Measurements from ENCODE around the gene HAUS8. TPM values are rescaled to one million over a fixed set of nuclear protein-coding genes. Genes with fewer than 3 reads are reported as not detected.
A peak's percentile ranks its signal among the peaks of the same experiment; 100 is the strongest.

Gene HAUS8, protein sequence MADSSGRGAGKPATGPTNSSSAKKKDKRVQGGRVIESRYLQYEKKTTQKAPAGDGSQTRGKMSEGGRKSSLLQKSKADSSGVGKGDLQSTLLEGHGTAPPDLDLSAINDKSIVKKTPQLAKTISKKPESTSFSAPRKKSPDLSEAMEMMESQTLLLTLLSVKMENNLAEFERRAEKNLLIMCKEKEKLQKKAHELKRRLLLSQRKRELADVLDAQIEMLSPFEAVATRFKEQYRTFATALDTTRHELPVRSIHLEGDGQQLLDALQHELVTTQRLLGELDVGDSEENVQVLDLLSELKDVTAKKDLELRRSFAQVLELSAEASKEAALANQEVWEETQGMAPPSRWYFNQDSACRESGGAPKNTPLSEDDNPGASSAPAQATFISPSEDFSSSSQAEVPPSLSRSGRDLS
- 1 to 10 TPM; 3.3 to 7.0 (median 5.7) TPM for total RNA-seq

DNA sequence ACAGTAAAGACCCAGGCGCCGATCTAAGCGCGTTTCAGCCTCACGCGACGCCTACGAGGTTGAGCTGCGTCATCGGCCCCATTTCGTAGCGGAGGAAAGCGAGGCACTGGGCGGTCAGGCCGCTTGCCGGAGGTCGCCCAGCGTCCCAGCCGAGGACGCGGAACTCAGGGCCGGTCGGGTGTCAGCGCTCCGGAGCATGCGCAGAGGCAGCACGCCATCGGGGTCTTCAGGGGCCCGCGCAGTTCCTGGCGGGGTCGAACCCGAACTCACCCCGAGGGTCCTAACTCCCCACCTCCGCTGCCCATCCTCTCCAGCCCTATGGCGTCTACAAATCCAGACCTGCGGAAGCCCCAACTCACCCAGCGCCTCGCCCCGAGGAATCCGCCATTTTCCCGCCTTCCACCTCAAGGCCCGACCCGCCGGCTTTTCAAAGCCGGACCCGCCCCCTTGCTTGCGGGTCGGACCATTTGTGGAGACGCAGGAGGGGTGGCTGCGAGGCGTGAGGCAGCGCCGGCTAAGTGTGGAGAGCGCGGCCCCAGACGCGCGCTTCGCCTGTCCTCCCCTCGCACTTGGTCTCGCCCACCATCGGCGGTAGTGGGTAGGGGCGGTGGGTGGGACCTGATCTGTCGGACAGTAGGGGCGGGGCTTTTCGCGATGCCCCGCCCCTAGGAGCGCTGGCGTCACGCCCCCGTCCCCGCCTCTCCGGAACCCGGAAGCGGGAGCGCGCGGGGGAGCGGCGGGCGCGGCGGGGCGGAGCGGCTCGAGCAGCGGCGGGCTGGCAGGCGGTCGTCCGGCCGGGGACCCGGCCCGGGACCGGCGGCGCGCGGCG lies at the start of gene HAUS8, which contains the start of gene MYO9B:
TSS of gene HAUS8 (minus strand) at position 418 of the 829 bp plus-strand sequence. CDS start at position 388, 30 bp downstream.
TSS of gene MYO9B (plus strand) at position 743 of the 829 bp plus-strand sequence. CDS start 25,941 bp downstream, outside the sequence.
- peak; percentile 98 to 100 for DNase-seq (ENCODE audit: low spot score in 2 of 2)
- intact Hi-C loops (cut with DNase I; ENCODE audit: low total_unique reads), result no loop called here
- 0% methylated on average over 28 to 87 of the region's 103 CpGs for WGBS, 2 donors
- TF ChIP-seq POLR2A (IDR thresholded peaks at IDR 0.05) (peak in 1 of 2 donors; percentile 8), CTCF (IDR thresholded peaks at IDR 0.05) (peak in 1 of 3 donors; percentile 12)
- H3K4me3 ChIP-seq (ENCODE audit: low read depth, poor library complexity, severe bottlenecking), result peak within 1 kb of the TSS; percentile 80

- no peak for DNase-seq (ENCODE audit: low spot score in 2 of 2)
- intact Hi-C loops (cut with DNase I; ENCODE audit: low total_unique reads), result no loop called here
- no peak for TF ChIP-seq CTCF (IDR thresholded peaks at IDR 0.05)
- no peak for TF ChIP-seq POLR2A (IDR thresholded peaks at IDR 0.05)
- WGBS, 2 donors, result 87 to 100% methylated on average over 1 of the region's 1 CpG
- H3K4me3 ChIP-seq (ENCODE audit: low read depth, poor library complexity, severe bottlenecking), result no peak overlapping the region
Measured at GRCh38 chr19:17124025-17124424, 48.8 kb upstream of the HAUS8 start.

- TF ChIP-seq CTCF (IDR thresholded peaks at IDR 0.05) (no peak), POLR2A (IDR thresholded peaks at IDR 0.05) (no peak)
- no peak for DNase-seq (ENCODE audit: low spot score in 2 of 2)
- intact Hi-C loops (cut with DNase I; ENCODE audit: low total_unique reads), result no loop called here
- 93 to 100% methylated on average over 2 of the region's 2 CpGs for whole genome bisulfite sequencing, 2 donors
- H3K4me3 ChIP-seq (ENCODE audit: low read depth, poor library complexity, severe bottlenecking), result no peak overlapping the region
Measured at GRCh38 chr19:17123041-17123440, 47.8 kb upstream of the HAUS8 start.

- WGBS, 2 donors, result 55% methylated on average over 9 of the region's 9 CpGs
- no peak for DNase-seq (ENCODE audit: low spot score in 2 of 2)
- TF ChIP-seq CTCF (IDR thresholded peaks at IDR 0.05) (no peak), POLR2A (IDR thresholded peaks at IDR 0.05) (no peak)
- intact Hi-C loops (cut with DNase I; ENCODE audit: low total_unique reads), result no loop called here
- no peak overlapping the region for H3K4me3 ChIP-seq (ENCODE audit: low read depth, poor library complexity, severe bottlenecking)
Measured at GRCh38 chr19:17121736-17122293, 46.6 kb upstream of the HAUS8 start.

GRCh38 chr19:17118957-17119356 lies 43.7 kb upstream of the HAUS8 start:
- H3K4me3 ChIP-seq (ENCODE audit: low read depth, poor library complexity, severe bottlenecking), result no peak overlapping the region
- WGBS, 2 donors, result 88 to 89% methylated on average over 5 of the region's 5 CpGs
- TF ChIP-seq CTCF (IDR thresholded peaks at IDR 0.05) (no peak), POLR2A (IDR thresholded peaks at IDR 0.05) (no peak)
- DNase-seq (ENCODE audit: low spot score in 2 of 2), result no peak
- intact Hi-C loops (cut with DNase I; ENCODE audit: low total_unique reads), result no loop called here
